ENCODE measurements around the gene MITF.

MITF gene

GRCh38 chr3:69926385-69926784 lies 187.1 kb downstream of the MITF start:
- no peak for TF ChIP-seq GABPA (IDR thresholded peaks at IDR 0.05; ENCODE audit: low read depth)
- TF ChIP-seq SPI1 (IDR thresholded peaks at IDR 0.05; ENCODE audit: borderline replicate concordance, low read depth) = no peak
- TF ChIP-seq POLR2AphosphoS5 (IDR thresholded peaks at IDR 0.05; ENCODE audit: low read depth) = no peak
- H3K27ac ChIP-seq (replicated peaks) = no peak overlapping the region
- H3K27me3 ChIP-seq (ENCODE audit: insufficient read depth, poor library complexity, severe bottlenecking) = no peaks in the 10 kb centered on the region
- DNase-seq (ENCODE audit: low read depth in 1 of 2, low spot score in 1 of 2) = no peak
- no peak overlapping the region for H3K4me3 ChIP-seq (replicated peaks; ENCODE audit: insufficient read depth, low read length)

GRCh38 chr3:69927571-69927970 lies 188.3 kb downstream of the MITF start:
- Histone ChIP-seq H3K27ac (replicated peaks) (no peak overlapping the region), H3K27me3 (ENCODE audit: insufficient read depth, poor library complexity, severe bottlenecking) (no peaks in the 10 kb centered on the region), H3K4me3 (replicated peaks; ENCODE audit: insufficient read depth, low read length) (no peak overlapping the region)
- TF ChIP-seq SPI1 (IDR thresholded peaks at IDR 0.05; ENCODE audit: borderline replicate concordance, low read depth) (no peak), REST (IDR thresholded peaks at IDR 0.05; ENCODE audit: insufficient replicate concordance, low read depth) (no peak), POLR2AphosphoS5 (IDR thresholded peaks at IDR 0.05; ENCODE audit: low read depth) (no peak), GABPA (IDR thresholded peaks at IDR 0.05; ENCODE audit: low read depth) (no peak), CTCF (IDR thresholded peaks at IDR 0.05; ENCODE audit: insufficient read depth, low read length) (no peak)
- no peak for DNase-seq (ENCODE audit: low read depth in 1 of 2, low spot score in 1 of 2)

GRCh38 chr3:69929019-69929418 lies 189.8 kb downstream of the MITF start:
- no peak overlapping the region for H3K27ac ChIP-seq (replicated peaks)
- H3K4me3 ChIP-seq (replicated peaks; ENCODE audit: insufficient read depth, low read length) = no peak overlapping the region
- no peak for DNase-seq (ENCODE audit: low read depth in 1 of 2, low spot score in 1 of 2)
- no peak for TF ChIP-seq REST (IDR thresholded peaks at IDR 0.05; ENCODE audit: insufficient replicate concordance, low read depth)
- no peak for TF ChIP-seq SPI1 (IDR thresholded peaks at IDR 0.05; ENCODE audit: borderline replicate concordance, low read depth)
- TF ChIP-seq POLR2AphosphoS5 (IDR thresholded peaks at IDR 0.05; ENCODE audit: low read depth) = no peak
- no peak for TF ChIP-seq GABPA (IDR thresholded peaks at IDR 0.05; ENCODE audit: low read depth)
- TF ChIP-seq CTCF (IDR thresholded peaks at IDR 0.05; ENCODE audit: insufficient read depth, low read length) = no peak
- H3K27me3 ChIP-seq (ENCODE audit: insufficient read depth, poor library complexity, severe bottlenecking) = no peaks in the 10 kb centered on the region

GRCh38 chr3:69930564-69930963 lies 191.3 kb downstream of the MITF start:
- DNase-seq (ENCODE audit: low read depth in 1 of 2, low spot score in 1 of 2) = no peak
- H3K27ac ChIP-seq (replicated peaks) = no peak overlapping the region
- TF ChIP-seq CTCF (IDR thresholded peaks at IDR 0.05; ENCODE audit: insufficient read depth, low read length) = no peak
- TF ChIP-seq GABPA (IDR thresholded peaks at IDR 0.05; ENCODE audit: low read depth) = no peak
- TF ChIP-seq REST (IDR thresholded peaks at IDR 0.05; ENCODE audit: insufficient replicate concordance, low read depth) = no peak
- TF ChIP-seq SPI1 (IDR thresholded peaks at IDR 0.05; ENCODE audit: borderline replicate concordance, low read depth) = no peak
- no peak for TF ChIP-seq POLR2AphosphoS5 (IDR thresholded peaks at IDR 0.05; ENCODE audit: low read depth)
- H3K27me3 ChIP-seq (ENCODE audit: insufficient read depth, poor library complexity, severe bottlenecking) = no peaks in the 10 kb centered on the region
- H3K4me3 ChIP-seq (replicated peaks; ENCODE audit: insufficient read depth, low read length) = no peak overlapping the region
